LNCAP (cell line): Measurements from ENCODE around the gene ZNF831.

Experiments used
- CTCF ChIP-seq: fragments of 450-650 bp; IDR thresholded peaks from 2 replicates; pipeline ENCODE4 v1.5.1; 2017; ENCODE audit warnings: mild to moderate bottlenecking

Gene ZNF831

GRCh38 chr20:59123011-59123677 lies 40.5 kb upstream of the ZNF831 start:
- no peak for TF ChIP-seq CTCF

- TF ChIP-seq CTCF, result no peak
Measured at GRCh38 chr20:59123678-59124255, 39.9 kb upstream of the ZNF831 start.

- no peak for TF ChIP-seq CTCF
Measured at GRCh38 chr20:59124296-59125029, 39.2 kb upstream of the ZNF831 start.

- TF ChIP-seq CTCF, result no peak
Measured at GRCh38 chr20:59125332-59125731, 38.3 kb upstream of the ZNF831 start.

GRCh38 chr20:59125836-59126235 lies 37.8 kb upstream of the ZNF831 start:
- no peak for TF ChIP-seq CTCF

GRCh38 chr20:59127839-59128238 lies 35.8 kb upstream of the ZNF831 start:
- TF ChIP-seq CTCF, result no peak

- no peak for TF ChIP-seq CTCF
Measured at GRCh38 chr20:59131551-59132285, 31.9 kb upstream of the ZNF831 start.
